H9 (cell line): ENCODE measurements around the gene SRGAP1. TPM values are rescaled to one million over a fixed set of nuclear protein-coding genes. Genes with fewer than 3 reads are reported as not detected.

ENCODE experiments used
- DNase-seq: peaks from one replicate; pipeline ENCODE4 v3.0.0-alpha.2; 2017
- H2AFZ ChIP-seq: one replicate; pipeline ENCODE4 v1.6.1; 2013; ENCODE audit warnings: mild to moderate bottlenecking, low read length, control low read depth, moderate library complexity
- H2AK5ac ChIP-seq: 2 replicates; pipeline ENCODE4 v1.6.1; 2013; ENCODE audit warnings: low read length, control low read depth, mixed read lengths; ENCODE audit not compliant: insufficient read length
- H2BK120ac ChIP-seq: one replicate; pipeline ENCODE4 v1.6.1; 2013; ENCODE audit warnings: low read depth, mild to moderate bottlenecking, low read length, control low read depth, inconsistent platforms; ENCODE audit not compliant: poor library complexity, severe bottlenecking
- H2BK12ac ChIP-seq: 2 replicates; pipeline ENCODE4 v1.6.1; 2013; ENCODE audit warnings: low read length, control low read depth, mixed read lengths, low read depth; ENCODE audit not compliant: insufficient read length
- H2BK15ac ChIP-seq: 2 replicates; pipeline ENCODE4 v1.6.1; 2013; ENCODE audit warnings: low read depth, low read length, control low read depth
- H2BK20ac ChIP-seq: one replicate; pipeline ENCODE4 v1.6.1; 2013; ENCODE audit warnings: low read depth, mild to moderate bottlenecking, low read length, control low read depth, inconsistent platforms; ENCODE audit not compliant: poor library complexity, severe bottlenecking
- H2BK5ac ChIP-seq: 2 replicates; pipeline ENCODE4 v1.6.1; 2013; ENCODE audit warnings: low read length, control low read depth, mixed read lengths; ENCODE audit not compliant: insufficient read length
- H3K14ac ChIP-seq: 2 replicates; pipeline ENCODE4 v1.6.1; 2013; ENCODE audit warnings: low read length, control low read depth; ENCODE audit not compliant: insufficient read depth
- H3K18ac ChIP-seq: 2 replicates; pipeline ENCODE4 v1.6.1; 2013; ENCODE audit warnings: low read depth, mild to moderate bottlenecking, mixed read lengths, low read length, control low read depth; ENCODE audit not compliant: insufficient read length
- H3K23ac ChIP-seq: 2 replicates; pipeline ENCODE4 v1.6.1; 2013; ENCODE audit warnings: low read length, control low read depth, mixed read lengths, low read depth; ENCODE audit not compliant: insufficient read length
- H3K23me2 ChIP-seq: 2 replicates; pipeline ENCODE4 v1.6.1; 2013; ENCODE audit warnings: low read depth, mild to moderate bottlenecking, mixed read lengths, low read length, control low read depth; ENCODE audit not compliant: insufficient read length, poor library complexity, severe bottlenecking
- H3K27ac ChIP-seq: 2 replicates; pipeline ENCODE4 v1.5.1; 2013; ENCODE audit warnings: low read length, control low read depth, mixed read lengths, low read depth; ENCODE audit not compliant: insufficient read length
- H3K27me3 ChIP-seq: 2 replicates; pipeline ENCODE4 v1.6.1; 2013; ENCODE audit warnings: low read length, control low read depth, inconsistent platforms; ENCODE audit not compliant: insufficient read depth
- H3K4ac ChIP-seq: 2 replicates; pipeline ENCODE4 v1.6.1; 2013; ENCODE audit warnings: low read depth, mild to moderate bottlenecking, control low read depth, inconsistent platforms, low read length, moderate library complexity
- H3K4me1 ChIP-seq: 2 replicates; pipeline ENCODE4 v1.6.1; 2013; ENCODE audit warnings: low read length, control low read depth, inconsistent platforms; ENCODE audit not compliant: insufficient read depth
- H3K4me2 ChIP-seq: 2 replicates; pipeline ENCODE4 v1.6.1; 2013; ENCODE audit warnings: low read length, control low read depth, mixed read lengths; ENCODE audit not compliant: insufficient read length, insufficient read depth
- H3K56ac ChIP-seq: 2 replicates; pipeline ENCODE4 v1.6.1; 2013; ENCODE audit warnings: low read depth, mild to moderate bottlenecking, mixed read lengths, low read length, control low read depth; ENCODE audit not compliant: insufficient read length
- H3K79me1 ChIP-seq: 2 replicates; pipeline ENCODE4 v1.6.1; 2013; ENCODE audit warnings: low read depth, mild to moderate bottlenecking, moderate library complexity, low read length, control low read depth, inconsistent platforms; ENCODE audit not compliant: insufficient read depth, poor library complexity, severe bottlenecking
- H3K79me2 ChIP-seq: 2 replicates; pipeline ENCODE4 v1.6.1; 2013; ENCODE audit warnings: low read length, control low read depth, inconsistent platforms; ENCODE audit not compliant: insufficient read depth
- H3K9ac ChIP-seq: 2 replicates; pipeline ENCODE4 v1.6.1; 2013; ENCODE audit warnings: low read length, control low read depth, mixed read lengths; ENCODE audit not compliant: insufficient read length; ENCODE audit errors: extremely low read depth
- H3K9me3 ChIP-seq: one replicate; pipeline ENCODE4 v1.6.1; 2013; ENCODE audit warnings: low read depth, low read length, inconsistent platforms; ENCODE audit not compliant: control insufficient read depth
- H3T11ph ChIP-seq: one replicate; pipeline ENCODE4 v1.6.1; 2013; ENCODE audit warnings: mild to moderate bottlenecking, low read length, control low read depth, inconsistent platforms
- H4K20me1 ChIP-seq: one replicate; pipeline ENCODE4 v1.6.1; 2013; ENCODE audit not compliant: control insufficient read depth, insufficient read length, insufficient read depth
- H4K5ac ChIP-seq: 2 replicates; pipeline ENCODE4 v1.6.1; 2013; ENCODE audit warnings: low read depth, mild to moderate bottlenecking, mixed read lengths, low read length, control low read depth; ENCODE audit not compliant: insufficient read length
- H4K8ac ChIP-seq: replicated peaks from 2 replicates; pipeline ENCODE4 v1.6.1; 2013; ENCODE audit warnings: low read length, control low read depth, mixed read lengths, low read depth; ENCODE audit not compliant: insufficient read length
- H4K91ac ChIP-seq: 2 replicates; pipeline ENCODE4 v1.6.1; 2013; ENCODE audit warnings: low read depth, mild to moderate bottlenecking, moderate library complexity, mixed read lengths, low read length, control low read depth; ENCODE audit not compliant: insufficient read length
- H3K27ac Mint-ChIP-seq, 3 experiments: 2 replicates in 2 of 3; 3 replicates in 1 of 3; pipeline ENCODE4 v1.8.0; 2020 to 2021; ENCODE audit warnings: mixed read lengths in 3 of 3, mild to moderate bottlenecking in 1 of 3, moderate library complexity in 1 of 3
- H3K27me3 Mint-ChIP-seq: 2 replicates; pipeline ENCODE4 v1.8.0; 2021; ENCODE audit warnings: low read depth, mild to moderate bottlenecking, moderate library complexity, mixed read lengths
- H3K36me3 Mint-ChIP-seq, 3 experiments: 2 replicates in 2 of 3; 3 replicates in 1 of 3; pipeline ENCODE4 v1.8.0; 2020 to 2021; ENCODE audit warnings: low read depth in 3 of 3, mixed read lengths in 3 of 3; ENCODE audit not compliant: insufficient read depth in 1 of 3
- H3K4me1 Mint-ChIP-seq, 2 experiments: 2 replicates each; pipeline ENCODE4 v1.8.0; 2020; ENCODE audit warnings: mixed read lengths in 2 of 2
- H3K4me3 Mint-ChIP-seq, 2 experiments: 2 replicates in 1 of 2; 3 replicates in 1 of 2; pipeline ENCODE4 v1.8.0; 2020 to 2021; ENCODE audit warnings: mild to moderate bottlenecking in 2 of 2, mixed read lengths in 2 of 2, moderate library complexity in 1 of 2
- H3K9me3 Mint-ChIP-seq, 2 experiments: 2 replicates in 1 of 2; 3 replicates in 1 of 2; pipeline ENCODE4 v1.8.0; 2020; ENCODE audit warnings: mild to moderate bottlenecking in 2 of 2, mixed read lengths in 2 of 2, moderate library complexity in 1 of 2
- CTCF ChIP-seq: fragments of 200-600 bp; sonication (generic); conservative IDR thresholded peaks from 3 replicates; pipeline ENCODE4 v1.8.0; 2021; ENCODE audit warnings: antibody characterized with exemption, mild to moderate bottlenecking
- WGBS: extraction: QIAGEN DNeasy Blood & Tissue Kit; methylation state at CpG from one replicate; pipeline ENCODE4 v1.1.7; 2013; ENCODE audit warnings: missing lambda C conversion rate, low lambda C conversion rate, mixed read lengths; ENCODE audit not compliant: insufficient read length; ENCODE audit errors: extremely low coverage; 5-methylcytosine and 5-hydroxymethylcytosine counted together
- total RNA-seq: library from RNA; stranded (reverse); gene quantifications from 2 replicates; pipeline ENCODE4 v1.2.1, GENCODE V29; 2021

The SRGAP1 gene
- total RNA-seq, 1 experiment from 2014 or later, result 4.8 TPM

GRCh38 chr12:63917477-63917862 is 73.0 kb downstream of the SRGAP1 start:
- H3K14ac ChIP-seq, result no peak overlapping the region
- H2BK15ac ChIP-seq, result no peak overlapping the region
- no peak overlapping the region for H3K4me3 Mint-ChIP-seq
- no peak overlapping the region for H2BK20ac ChIP-seq
- H2BK120ac ChIP-seq, result no peak overlapping the region
- H3K79me2 ChIP-seq, result no peaks in the 10 kb centered on the region
- H2BK12ac ChIP-seq, result no peak overlapping the region
- no peak overlapping the region for H2AFZ ChIP-seq
- no peak overlapping the region for H2AK5ac ChIP-seq
- H3K4me1 ChIP-seq, result peaks cover 8% of the 10 kb centered on the region; the same call in 1 of the 2 replicates
- H3K23ac ChIP-seq, result no peak overlapping the region
- no peaks in the 10 kb centered on the region for H3K79me1 ChIP-seq
- no peak overlapping the region for H4K8ac ChIP-seq
- DNase-seq, result no peak
- no peaks in the 10 kb centered on the region for H3K23me2 ChIP-seq
- H3K27ac ChIP-seq, result no peak overlapping the region
- H3K4me2 ChIP-seq, result no peak overlapping the region
- no peak overlapping the region for H3K9ac ChIP-seq
- H3K4me1 Mint-ChIP-seq, result peaks cover 25 to 27% of the 10 kb centered on the region in 2 experiments
- H3K27me3 ChIP-seq, result no peaks in the 10 kb centered on the region
- no peaks in the 10 kb centered on the region for H3K9me3 Mint-ChIP-seq
- no peak overlapping the region for H3T11ph ChIP-seq
- H3K4ac ChIP-seq, result no peak overlapping the region
- H4K20me1 ChIP-seq, result no peaks in the 10 kb centered on the region
- H3K9me3 ChIP-seq, result no peaks in the 10 kb centered on the region
- H4K91ac ChIP-seq, result no peak overlapping the region
- no peak for TF ChIP-seq CTCF
- WGBS, result no CpG with 5 or more reads among the region's 3 CpGs
- no peaks in the 10 kb centered on the region for H3K27me3 Mint-ChIP-seq
- no peak overlapping the region for H3K27ac Mint-ChIP-seq
- no peak overlapping the region for H3K56ac ChIP-seq
- H4K5ac ChIP-seq, result no peak overlapping the region
- no peak overlapping the region for H2BK5ac ChIP-seq
- H3K36me3 Mint-ChIP-seq, result no peaks in the 10 kb centered on the region
- H3K18ac ChIP-seq, result no peak overlapping the region
